PC-3 (cell line): ENCODE results near the gene STH.

Experiments used
- EZH2 ChIP-seq: fragments of 300-600 bp; sonication (generic); IDR thresholded peaks from one replicate; pipeline ENCODE4 v1.6.1; 2017; ENCODE audit warnings: antibody characterized with exemption, mild to moderate bottlenecking, low read length; ENCODE audit not compliant: unreplicated experiment
- EZH2phosphoT487 ChIP-seq: fragments of 300-600 bp; sonication (generic); IDR thresholded peaks from 2 replicates; pipeline ENCODE4 v1.6.1; 2018; ENCODE audit warnings: mild to moderate bottlenecking, antibody characterized with exemption, low read length, borderline replicate concordance
- TF ChIP-seq, protein P1 (sequence below): fragments of 300-600 bp; sonication (generic); conservative IDR thresholded peaks from 2 replicates; pipeline ENCODE4 v1.5.1; 2017; ENCODE audit warnings: antibody characterized with exemption, low read depth, mild to moderate bottlenecking, low read length

DNA sequence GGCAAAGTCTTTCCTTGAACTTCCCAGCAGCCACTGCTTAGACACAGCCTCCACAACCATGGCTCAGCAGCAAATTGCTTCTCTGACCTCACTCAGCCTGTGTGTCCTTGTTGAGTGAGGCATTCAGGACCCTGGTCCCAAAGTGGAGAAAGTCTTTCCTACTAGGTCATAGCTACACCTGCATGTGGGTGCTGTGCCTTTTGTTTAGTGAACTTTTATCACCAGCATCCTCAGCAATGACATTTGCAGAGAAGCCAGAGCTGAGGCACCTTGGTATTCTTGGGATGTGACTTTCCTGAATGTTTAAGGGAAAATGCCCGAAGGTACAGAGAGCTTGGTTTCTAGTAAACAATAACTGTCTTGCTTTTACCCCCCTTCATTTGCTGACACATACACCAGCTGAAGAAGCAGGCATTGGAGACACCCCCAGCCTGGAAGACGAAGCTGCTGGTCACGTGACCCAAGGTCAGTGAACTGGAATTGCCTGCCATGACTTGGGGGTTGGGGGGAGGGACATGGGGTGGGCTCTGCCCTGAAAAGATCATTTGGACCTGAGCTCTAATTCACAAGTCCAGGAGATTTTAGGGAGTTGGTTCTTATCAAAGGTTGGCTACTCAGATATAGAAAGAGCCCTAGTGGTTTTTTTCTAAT lies 20.9 kb upstream of the STH start:
- TF ChIP-seq, protein P1, sequence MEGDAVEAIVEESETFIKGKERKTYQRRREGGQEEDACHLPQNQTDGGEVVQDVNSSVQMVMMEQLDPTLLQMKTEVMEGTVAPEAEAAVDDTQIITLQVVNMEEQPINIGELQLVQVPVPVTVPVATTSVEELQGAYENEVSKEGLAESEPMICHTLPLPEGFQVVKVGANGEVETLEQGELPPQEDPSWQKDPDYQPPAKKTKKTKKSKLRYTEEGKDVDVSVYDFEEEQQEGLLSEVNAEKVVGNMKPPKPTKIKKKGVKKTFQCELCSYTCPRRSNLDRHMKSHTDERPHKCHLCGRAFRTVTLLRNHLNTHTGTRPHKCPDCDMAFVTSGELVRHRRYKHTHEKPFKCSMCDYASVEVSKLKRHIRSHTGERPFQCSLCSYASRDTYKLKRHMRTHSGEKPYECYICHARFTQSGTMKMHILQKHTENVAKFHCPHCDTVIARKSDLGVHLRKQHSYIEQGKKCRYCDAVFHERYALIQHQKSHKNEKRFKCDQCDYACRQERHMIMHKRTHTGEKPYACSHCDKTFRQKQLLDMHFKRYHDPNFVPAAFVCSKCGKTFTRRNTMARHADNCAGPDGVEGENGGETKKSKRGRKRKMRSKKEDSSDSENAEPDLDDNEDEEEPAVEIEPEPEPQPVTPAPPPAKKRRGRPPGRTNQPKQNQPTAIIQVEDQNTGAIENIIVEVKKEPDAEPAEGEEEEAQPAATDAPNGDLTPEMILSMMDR, result no peak
- TF ChIP-seq EZH2phosphoT487, result no peak
- TF ChIP-seq EZH2, result no peak
